Measurements from ENCODE around the gene SENP2.
"Not testable (repeated sequence)": the region's sequence is repeated elsewhere in the genome, so short reads cannot be mapped to it uniquely, and the experiment has no call there.

Gene SENP2

GRCh38 chr3:185559706-185560090, 26.4 kb upstream of the SENP2 start:
- no peaks in the 10 kb centered on the region for H3K36me3 Mint-ChIP-seq (ENCODE audit: low read depth)
- peaks cover 30% of the 10 kb centered on the region for H3K27me3 Mint-ChIP-seq (ENCODE audit: low read depth)
- H3K9me3 Mint-ChIP-seq, result no peaks in the 10 kb centered on the region
- H3K27ac Mint-ChIP-seq, result no peak overlapping the region
- no peak overlapping the region for H3K4me3 Mint-ChIP-seq
- H3K4me1 Mint-ChIP-seq, result peaks cover 8% of the 10 kb centered on the region
- TF ChIP-seq CTCF (IDR thresholded peaks at IDR 0.05; ENCODE audit: unreplicated experiment in 3 of 3), result no peak

GRCh38 chr3:185560676-185561075, 25.4 kb upstream of the SENP2 start:
- no peaks in the 10 kb centered on the region for H3K9me3 Mint-ChIP-seq
- H3K4me3 Mint-ChIP-seq, result no peak overlapping the region
- peaks cover 8% of the 10 kb centered on the region for H3K4me1 Mint-ChIP-seq
- no peaks in the 10 kb centered on the region for H3K36me3 Mint-ChIP-seq (ENCODE audit: low read depth)
- peaks cover 24% of the 10 kb centered on the region for H3K27me3 Mint-ChIP-seq (ENCODE audit: low read depth)
- no peak for TF ChIP-seq CTCF (IDR thresholded peaks at IDR 0.05; ENCODE audit: unreplicated experiment in 3 of 3)
- H3K27ac Mint-ChIP-seq, result no peak overlapping the region

- Mint-ChIP-seq H3K27ac (peak overlapping the region; percentile 24 to 87 (median 82)), H3K4me1 (peaks cover 8% of the 10 kb centered on the region), H3K27me3 (ENCODE audit: low read depth) (peaks cover 24% of the 10 kb centered on the region), H3K4me3 (no peak overlapping the region), H3K9me3 (no peaks in the 10 kb centered on the region), H3K36me3 (ENCODE audit: low read depth) (no peaks in the 10 kb centered on the region)
- TF ChIP-seq CTCF (IDR thresholded peaks at IDR 0.05; ENCODE audit: unreplicated experiment in 3 of 3), result no peak
These were observed 24.6 kb upstream of the SENP2 start for GRCh38 chr3:185561374-185561943.

GRCh38 chr3:185561958-185562357, 24.1 kb upstream of the SENP2 start:
- H3K4me3 Mint-ChIP-seq, result no peak overlapping the region
- peak overlapping the region; percentile 24 to 87 (median 51) for H3K27ac Mint-ChIP-seq
- peaks cover 8% of the 10 kb centered on the region for H3K4me1 Mint-ChIP-seq
- peaks cover 24% of the 10 kb centered on the region for H3K27me3 Mint-ChIP-seq (ENCODE audit: low read depth)
- no peaks in the 10 kb centered on the region for H3K36me3 Mint-ChIP-seq (ENCODE audit: low read depth)
- no peaks in the 10 kb centered on the region for H3K9me3 Mint-ChIP-seq
- TF ChIP-seq CTCF (IDR thresholded peaks at IDR 0.05; ENCODE audit: unreplicated experiment in 3 of 3), result no peak

- no peak for TF ChIP-seq CTCF (IDR thresholded peaks at IDR 0.05; ENCODE audit: unreplicated experiment in 3 of 3)
- no peak overlapping the region for H3K27ac Mint-ChIP-seq
- peaks cover 22% of the 10 kb centered on the region for H3K9me3 Mint-ChIP-seq
- H3K36me3 Mint-ChIP-seq (ENCODE audit: low read depth), result no peaks in the 10 kb centered on the region
- peaks cover 12% of the 10 kb centered on the region for H3K4me1 Mint-ChIP-seq
- no peak overlapping the region for H3K4me3 Mint-ChIP-seq
- H3K27me3 Mint-ChIP-seq (ENCODE audit: low read depth), result peaks cover 9% of the 10 kb centered on the region
These were observed 13.9 kb upstream of the SENP2 start for GRCh38 chr3:185572183-185572582.

- H3K27me3 Mint-ChIP-seq (ENCODE audit: low read depth); H3K36me3 Mint-ChIP-seq (ENCODE audit: low read depth); H3K4me3 Mint-ChIP-seq; H3K27ac Mint-ChIP-seq: not testable (repeated sequence)
- Mint-ChIP-seq H3K4me1 (peaks cover 12% of the 10 kb centered on the region), H3K9me3 (peaks cover 22% of the 10 kb centered on the region)
- peak; percentile 51 to 61 (median 60) for TF ChIP-seq CTCF (IDR thresholded peaks at IDR 0.05; ENCODE audit: unreplicated experiment in 3 of 3)
These were observed 10.8 kb upstream of the SENP2 start for GRCh38 chr3:185575108-185575869.
